T-helper 1 cell treated with Interleukin-12 subunit alpha and Interleukin-12 subunit beta and Interleukin-4 antibody, amounts not matched to agents 30 μg/mL and 1 μg/mL, for 36 hours (primary cell): ENCODE data around the gene SORCS3.

ENCODE experiments used
- H3K27ac Mint-ChIP-seq: one replicate; pipeline ENCODE4 v1.8.0; 2021; ENCODE audit warnings: mild to moderate bottlenecking, mixed read lengths
- H3K27me3 Mint-ChIP-seq: one replicate; pipeline ENCODE4 v1.8.0; 2021; ENCODE audit warnings: low read depth, mixed read lengths
- H3K36me3 Mint-ChIP-seq: one replicate; pipeline ENCODE4 v1.8.0; 2021; ENCODE audit warnings: low read depth, mixed read lengths
- H3K4me1 Mint-ChIP-seq: one replicate; pipeline ENCODE4 v1.8.0; 2021; ENCODE audit warnings: low read depth, mixed read lengths
- H3K4me3 Mint-ChIP-seq: one replicate; pipeline ENCODE4 v1.8.0; 2021; ENCODE audit warnings: mild to moderate bottlenecking, moderate library complexity, mixed read lengths
- H3K9me3 Mint-ChIP-seq: one replicate; pipeline ENCODE4 v1.8.0; 2021; ENCODE audit warnings: mixed read lengths

SORCS3 gene

DNA sequence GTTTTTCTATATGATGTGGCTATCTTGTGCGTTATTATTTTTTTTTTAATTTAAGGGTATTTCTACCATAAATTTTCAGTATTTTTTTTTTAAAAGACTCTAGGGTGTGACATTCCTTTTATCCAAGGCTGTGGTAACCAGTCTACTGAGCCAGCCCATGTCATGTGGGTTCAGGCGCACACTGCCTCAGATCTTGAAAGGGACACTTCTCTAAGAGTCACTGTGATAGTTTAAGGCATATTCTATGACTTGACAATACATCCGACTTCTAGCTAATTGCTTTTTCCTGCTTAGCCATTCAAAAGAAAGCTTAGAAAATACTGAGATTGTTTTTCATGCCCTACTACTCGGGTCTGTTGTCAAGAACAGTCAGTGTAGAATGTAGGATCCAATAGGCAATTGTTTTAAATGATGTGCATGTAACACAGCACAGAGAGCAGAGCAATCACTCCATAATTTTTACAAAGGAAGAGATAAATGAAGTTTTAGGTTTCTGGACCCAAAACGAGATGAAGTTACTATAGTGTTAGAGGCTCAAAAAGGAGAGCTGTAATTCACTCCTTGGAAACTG, 263.7 kb downstream of the SORCS3 start:
- H3K4me3 Mint-ChIP-seq = no peak overlapping the region
- H3K27ac Mint-ChIP-seq = no peak overlapping the region
- no peaks in the 10 kb centered on the region for H3K27me3 Mint-ChIP-seq
- H3K36me3 Mint-ChIP-seq = no peaks in the 10 kb centered on the region
- H3K9me3 Mint-ChIP-seq = no peaks in the 10 kb centered on the region
- H3K4me1 Mint-ChIP-seq = no peaks in the 10 kb centered on the region

DNA sequence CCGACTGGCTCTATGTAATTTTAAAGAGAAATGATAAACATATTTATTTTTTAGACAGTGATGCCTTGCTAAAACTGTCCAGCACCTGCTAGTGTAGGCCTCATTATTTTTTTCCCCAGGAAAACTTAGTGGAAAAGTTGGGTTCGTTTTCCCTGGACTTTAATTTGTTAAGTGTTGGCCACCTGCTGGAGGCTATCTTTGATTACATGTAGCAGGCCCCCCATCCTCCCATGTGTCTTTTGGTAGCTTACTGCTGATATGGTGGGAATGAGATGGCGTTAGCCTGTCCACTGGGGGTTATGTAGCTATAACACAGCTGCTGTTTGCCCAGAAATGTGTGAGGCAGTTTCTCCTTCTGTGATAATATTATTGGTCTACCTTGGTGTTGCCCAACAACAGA, 265.0 kb downstream of the SORCS3 start:
- no peaks in the 10 kb centered on the region for H3K36me3 Mint-ChIP-seq
- no peaks in the 10 kb centered on the region for H3K9me3 Mint-ChIP-seq
- no peak overlapping the region for H3K27ac Mint-ChIP-seq
- no peak overlapping the region for H3K4me3 Mint-ChIP-seq
- no peaks in the 10 kb centered on the region for H3K4me1 Mint-ChIP-seq
- no peaks in the 10 kb centered on the region for H3K27me3 Mint-ChIP-seq

DNA sequence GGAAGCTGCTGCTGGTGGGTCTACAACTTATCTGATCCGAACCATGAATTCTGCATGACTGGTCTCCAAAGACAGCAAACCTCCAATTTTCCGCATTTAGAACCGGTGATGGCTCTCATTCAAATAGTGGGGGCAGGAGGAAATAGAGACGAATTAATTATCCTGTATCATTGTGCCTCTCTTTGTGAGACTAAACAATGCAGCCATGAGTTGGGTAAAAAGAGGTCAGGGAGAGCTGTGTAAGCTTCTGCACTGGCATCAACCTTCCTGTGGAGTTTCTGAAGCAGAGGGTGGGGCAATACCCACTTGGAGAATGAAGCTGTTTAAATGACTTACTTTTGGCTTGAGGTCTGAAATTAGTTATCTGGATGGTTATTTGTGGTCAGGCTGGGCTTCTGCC, 266.4 kb downstream of the SORCS3 start:
- Mint-ChIP-seq H3K4me3 (no peak overlapping the region), H3K27ac (no peak overlapping the region), H3K9me3 (no peaks in the 10 kb centered on the region), H3K4me1 (no peaks in the 10 kb centered on the region), H3K27me3 (no peaks in the 10 kb centered on the region), H3K36me3 (no peaks in the 10 kb centered on the region)

DNA sequence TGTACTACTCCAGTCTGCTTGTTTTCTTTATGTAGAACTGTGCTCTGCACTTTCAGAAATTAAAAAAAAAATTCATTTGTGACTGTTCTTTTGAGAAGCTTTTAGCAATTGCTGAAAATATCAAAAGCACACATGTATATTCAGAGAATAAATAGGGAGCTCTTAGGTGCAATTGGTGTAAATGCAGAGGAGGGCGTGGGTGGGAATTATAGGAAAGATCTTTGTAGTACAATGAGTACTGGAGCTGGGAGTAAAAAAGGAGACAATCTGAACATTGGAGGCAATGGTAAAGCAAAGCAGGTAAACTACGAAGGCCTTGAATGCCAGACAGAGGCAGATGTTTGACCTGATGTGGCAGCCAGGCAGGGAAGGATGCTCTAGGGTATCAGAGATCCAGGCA, 267.5 kb downstream of the SORCS3 start:
- Mint-ChIP-seq H3K27me3 (no peaks in the 10 kb centered on the region), H3K27ac (no peak overlapping the region), H3K36me3 (no peaks in the 10 kb centered on the region), H3K4me1 (no peaks in the 10 kb centered on the region), H3K4me3 (no peak overlapping the region), H3K9me3 (no peaks in the 10 kb centered on the region)

DNA sequence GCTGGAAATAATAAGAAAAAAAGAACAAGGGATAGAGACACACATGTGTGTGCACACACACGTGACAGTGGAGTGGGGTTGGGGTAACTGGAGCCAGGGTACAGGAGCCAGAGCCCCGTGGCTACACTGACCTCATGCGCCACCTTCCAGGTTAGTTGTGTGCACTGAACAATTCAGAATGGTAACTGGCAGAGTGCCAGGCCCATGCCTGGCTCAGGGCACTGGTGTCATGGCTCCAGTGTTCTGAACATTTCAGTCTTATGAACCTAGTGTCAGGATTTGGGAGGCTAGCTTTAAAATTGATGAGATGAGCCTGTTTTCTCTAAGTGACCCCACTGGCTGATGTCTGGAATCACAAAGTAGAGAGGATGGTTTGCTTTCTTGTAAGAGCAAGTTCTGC, 269.6 kb downstream of the SORCS3 start:
- H3K4me1 Mint-ChIP-seq = no peaks in the 10 kb centered on the region
- no peak overlapping the region for H3K27ac Mint-ChIP-seq
- no peaks in the 10 kb centered on the region for H3K27me3 Mint-ChIP-seq
- no peaks in the 10 kb centered on the region for H3K9me3 Mint-ChIP-seq
- no peaks in the 10 kb centered on the region for H3K36me3 Mint-ChIP-seq
- no peak overlapping the region for H3K4me3 Mint-ChIP-seq

DNA sequence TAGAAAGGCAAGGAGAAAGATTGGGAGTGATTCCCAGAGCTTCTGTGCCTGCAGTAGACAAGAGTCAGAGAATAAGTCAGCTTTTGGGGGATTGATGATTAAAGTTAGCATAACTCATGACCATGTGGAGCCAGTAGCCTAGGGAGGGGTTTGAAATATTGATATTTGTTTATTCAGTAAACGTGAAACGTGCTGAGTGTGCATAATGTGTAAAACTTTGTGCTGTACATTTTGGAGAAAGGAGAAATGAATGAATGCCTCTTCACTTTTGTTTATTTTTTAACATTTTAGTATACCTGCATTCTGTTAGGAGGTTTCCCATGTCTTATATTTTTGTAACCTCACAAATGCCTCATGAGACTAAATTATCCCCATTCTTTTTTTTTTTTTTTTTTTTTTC, 272.3 kb downstream of the SORCS3 start:
- Mint-ChIP-seq H3K4me3 (no peak overlapping the region), H3K9me3 (no peaks in the 10 kb centered on the region), H3K27ac (no peak overlapping the region), H3K27me3 (no peaks in the 10 kb centered on the region), H3K36me3 (no peaks in the 10 kb centered on the region), H3K4me1 (no peaks in the 10 kb centered on the region)

DNA sequence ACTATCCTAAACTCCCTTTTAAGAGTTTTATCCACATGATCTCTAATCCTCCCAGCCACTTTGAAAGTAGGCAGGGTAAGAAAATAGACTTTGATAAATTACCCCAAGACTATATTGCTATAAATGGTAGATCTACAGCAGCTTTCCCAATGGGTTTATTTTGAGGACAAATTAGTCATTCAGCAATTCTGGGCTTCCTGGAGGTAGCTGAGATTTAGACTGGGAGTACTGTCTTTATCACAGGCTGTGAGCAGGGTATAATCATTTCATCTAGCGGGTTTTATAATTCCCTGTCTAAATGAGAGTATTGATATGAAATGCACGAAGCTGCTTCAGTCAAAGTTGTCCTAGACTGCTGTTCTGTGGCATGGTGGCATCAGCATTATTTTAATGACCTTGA, 279.4 kb downstream of the SORCS3 start:
- Mint-ChIP-seq H3K36me3 (no peaks in the 10 kb centered on the region), H3K4me3 (no peak overlapping the region), H3K27ac (no peak overlapping the region), H3K4me1 (no peaks in the 10 kb centered on the region), H3K9me3 (no peaks in the 10 kb centered on the region), H3K27me3 (no peaks in the 10 kb centered on the region)

DNA sequence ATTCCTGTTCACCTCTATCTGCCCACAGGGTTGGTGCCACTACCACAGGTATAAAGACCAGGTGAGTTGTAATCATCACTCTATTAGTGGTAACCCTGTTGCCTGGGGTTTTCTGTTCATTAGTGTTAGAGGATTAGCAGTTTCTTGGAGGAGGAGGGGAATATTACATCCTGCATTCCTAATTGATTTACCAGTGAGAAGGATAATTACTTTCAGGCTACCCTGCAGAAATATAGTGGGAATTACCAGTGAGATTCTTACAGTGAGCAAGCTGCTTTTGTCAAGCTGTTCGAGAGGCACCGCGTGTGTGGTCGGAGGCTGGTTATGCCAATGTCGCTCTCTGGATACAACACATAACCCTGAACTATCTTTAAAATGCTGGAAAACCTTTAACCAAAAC, 280.7 kb downstream of the SORCS3 start:
- Mint-ChIP-seq H3K36me3 (no peaks in the 10 kb centered on the region), H3K4me3 (no peak overlapping the region), H3K27ac (no peak overlapping the region), H3K4me1 (no peaks in the 10 kb centered on the region), H3K9me3 (no peaks in the 10 kb centered on the region), H3K27me3 (no peaks in the 10 kb centered on the region)

DNA sequence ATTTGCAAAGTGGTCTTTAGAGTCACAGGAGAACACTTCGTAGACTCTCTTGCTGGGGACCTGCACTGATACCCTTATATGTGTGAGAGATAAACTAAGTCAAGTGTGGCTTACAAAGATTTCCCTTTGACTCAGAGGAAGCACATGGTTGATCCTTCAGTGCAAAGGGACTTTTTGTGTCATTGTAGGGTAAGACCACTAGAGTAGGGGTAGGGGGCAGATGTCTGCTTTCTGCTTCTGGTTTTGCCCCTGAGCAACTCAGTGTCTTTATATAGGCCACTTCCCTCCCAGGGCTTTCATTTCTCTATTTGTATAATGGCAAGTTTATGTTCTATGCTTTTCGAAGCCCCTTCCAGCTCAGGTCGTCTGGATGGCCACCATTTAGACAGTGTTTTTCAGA, 281.7 kb downstream of the SORCS3 start:
- no peak overlapping the region for H3K4me3 Mint-ChIP-seq
- no peaks in the 10 kb centered on the region for H3K4me1 Mint-ChIP-seq
- H3K36me3 Mint-ChIP-seq = no peaks in the 10 kb centered on the region
- no peaks in the 10 kb centered on the region for H3K9me3 Mint-ChIP-seq
- H3K27me3 Mint-ChIP-seq = no peaks in the 10 kb centered on the region
- no peak overlapping the region for H3K27ac Mint-ChIP-seq

DNA sequence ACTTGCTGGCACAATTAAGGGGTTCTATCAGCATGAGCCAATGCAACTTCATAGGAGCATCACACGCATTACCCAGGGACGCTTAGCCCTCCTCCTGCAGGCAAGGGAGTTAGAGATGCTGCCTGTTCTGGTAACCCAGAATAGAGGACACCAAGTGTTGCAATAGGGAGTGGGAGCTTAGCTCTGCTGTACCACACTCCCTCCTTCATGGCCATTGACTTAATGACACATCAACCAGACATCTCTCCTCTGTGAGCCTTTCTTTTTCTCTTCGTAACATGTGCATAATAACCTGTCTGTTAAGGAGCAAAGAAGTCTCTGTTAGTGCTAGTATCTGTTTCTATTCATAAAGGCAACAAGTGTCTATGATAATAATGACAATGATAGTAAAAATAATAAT, 282.4 kb downstream of the SORCS3 start:
- no peak overlapping the region for H3K27ac Mint-ChIP-seq
- H3K27me3 Mint-ChIP-seq = no peaks in the 10 kb centered on the region
- H3K9me3 Mint-ChIP-seq = no peaks in the 10 kb centered on the region
- H3K4me3 Mint-ChIP-seq = no peak overlapping the region
- no peaks in the 10 kb centered on the region for H3K4me1 Mint-ChIP-seq
- H3K36me3 Mint-ChIP-seq = no peaks in the 10 kb centered on the region

DNA sequence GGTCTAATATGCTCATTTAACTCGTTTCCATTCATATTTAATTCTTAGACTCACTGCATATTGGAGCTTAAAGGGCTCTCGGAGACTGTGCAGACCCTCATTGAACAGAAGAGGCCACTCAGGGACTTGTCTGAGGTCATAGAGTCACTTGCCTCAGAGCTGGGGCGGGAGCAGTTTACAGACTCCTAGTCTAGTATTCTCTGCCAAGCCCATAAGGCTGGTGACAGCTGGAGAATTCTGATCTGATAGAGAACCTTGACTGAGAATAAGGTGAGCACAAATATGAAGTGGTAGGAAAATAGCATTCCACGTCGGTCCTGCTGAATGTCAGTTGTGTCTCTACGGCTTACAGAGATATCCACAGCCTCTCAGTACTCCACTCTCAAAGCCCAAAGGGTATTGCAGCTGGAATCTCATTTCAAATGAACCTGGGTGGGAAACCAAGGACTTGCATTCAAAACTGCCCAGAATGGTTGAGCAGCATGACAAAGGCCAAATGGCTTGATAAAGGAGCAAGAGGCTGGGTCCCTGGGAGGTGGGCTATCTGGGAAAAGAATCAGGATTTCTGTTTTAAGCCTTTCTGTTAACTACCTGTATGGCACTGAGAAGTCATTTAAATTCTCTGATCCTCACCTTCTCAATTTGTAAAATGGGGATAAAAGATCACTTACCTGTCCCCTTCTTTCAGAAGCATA, 283.2 kb downstream of the SORCS3 start:
- Mint-ChIP-seq H3K4me1 (no peaks in the 10 kb centered on the region), H3K27ac (no peak overlapping the region), H3K36me3 (no peaks in the 10 kb centered on the region), H3K27me3 (no peaks in the 10 kb centered on the region), H3K4me3 (no peak overlapping the region), H3K9me3 (no peaks in the 10 kb centered on the region)

DNA sequence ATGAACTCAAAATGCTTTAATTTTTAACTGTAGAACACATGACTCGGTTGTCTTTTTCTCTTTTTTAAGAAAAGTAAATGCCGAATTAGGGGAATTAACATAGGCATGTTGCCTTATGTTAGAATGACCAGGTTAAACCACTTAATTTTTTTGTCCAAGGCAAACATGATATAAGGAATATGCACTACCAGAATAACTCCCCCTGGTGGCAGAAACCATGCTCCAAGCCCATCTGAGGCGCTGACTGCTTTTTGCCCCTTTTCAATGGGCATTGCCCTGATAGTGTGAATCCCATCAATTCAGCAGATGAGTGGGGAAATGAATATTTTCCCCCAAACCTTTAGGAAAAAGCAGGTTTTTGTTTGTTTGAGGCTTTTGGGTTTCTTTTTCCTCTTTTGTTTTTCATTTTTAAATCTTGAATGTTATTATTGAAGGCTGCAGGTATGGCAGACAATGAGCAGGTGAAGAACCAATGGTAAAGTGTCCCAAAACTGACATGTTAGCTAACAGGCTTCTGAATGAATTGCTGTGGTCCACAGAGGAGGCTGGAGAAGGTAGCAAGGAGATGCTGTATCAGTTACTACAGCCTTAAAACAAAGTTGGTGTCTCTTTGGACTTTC, 284.3 kb downstream of the SORCS3 start:
- Mint-ChIP-seq H3K36me3 (no peaks in the 10 kb centered on the region), H3K27ac (no peak overlapping the region), H3K4me3 (no peak overlapping the region), H3K27me3 (no peaks in the 10 kb centered on the region), H3K4me1 (no peaks in the 10 kb centered on the region), H3K9me3 (no peaks in the 10 kb centered on the region)

DNA sequence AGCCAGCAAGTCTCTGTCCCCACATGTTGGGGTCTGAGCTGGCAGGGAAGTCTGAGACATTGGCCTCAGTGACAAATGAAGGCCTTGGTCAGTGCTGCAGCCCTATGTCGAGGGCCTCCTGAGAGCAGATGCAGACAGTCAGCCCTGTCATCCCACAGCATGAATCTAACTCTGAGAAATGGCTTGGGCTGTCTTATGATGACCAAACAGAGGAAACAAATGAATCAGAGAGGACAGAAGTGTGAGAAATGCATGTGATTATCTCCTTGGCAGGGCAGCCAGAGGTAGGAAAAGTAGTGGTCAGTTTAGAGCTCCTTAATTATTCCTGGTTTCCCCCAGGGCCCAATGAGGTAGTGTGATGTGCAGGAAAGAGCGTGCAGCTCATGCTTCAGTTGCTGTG, 287.6 kb downstream of the SORCS3 start:
- Mint-ChIP-seq H3K36me3 (no peaks in the 10 kb centered on the region), H3K27me3 (no peaks in the 10 kb centered on the region), H3K27ac (no peak overlapping the region), H3K9me3 (no peaks in the 10 kb centered on the region), H3K4me3 (no peak overlapping the region), H3K4me1 (no peaks in the 10 kb centered on the region)

DNA sequence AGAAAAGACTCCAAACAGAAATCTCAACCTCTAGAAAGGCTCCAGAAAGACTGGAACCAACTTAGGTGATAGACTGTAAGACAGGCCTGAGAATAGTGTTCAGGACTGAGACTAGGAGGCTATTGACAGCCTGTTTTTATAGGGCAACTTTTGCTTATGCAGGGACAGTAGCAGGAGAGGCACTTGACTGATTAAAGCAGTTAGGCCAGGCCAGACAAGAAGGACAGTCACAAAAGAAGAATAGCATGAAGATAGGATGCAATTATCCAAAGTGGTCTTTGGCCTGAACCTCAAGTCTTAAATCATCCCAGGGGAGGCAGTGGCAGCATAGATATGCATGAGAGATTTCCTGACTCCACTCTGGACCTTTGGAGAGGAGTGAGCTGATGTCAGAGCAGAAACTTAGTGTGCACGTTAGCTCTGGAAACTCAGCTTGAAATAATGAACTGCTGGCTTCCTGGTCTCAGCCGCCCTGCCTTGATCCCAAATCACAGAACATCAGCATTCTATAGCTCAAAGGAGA, 290.6 kb downstream of the SORCS3 start:
- H3K4me1 Mint-ChIP-seq = peaks cover 2% of the 10 kb centered on the region
- no peaks in the 10 kb centered on the region for H3K27me3 Mint-ChIP-seq
- no peak overlapping the region for H3K27ac Mint-ChIP-seq
- H3K36me3 Mint-ChIP-seq = no peaks in the 10 kb centered on the region
- no peaks in the 10 kb centered on the region for H3K9me3 Mint-ChIP-seq
- H3K4me3 Mint-ChIP-seq = no peak overlapping the region

DNA sequence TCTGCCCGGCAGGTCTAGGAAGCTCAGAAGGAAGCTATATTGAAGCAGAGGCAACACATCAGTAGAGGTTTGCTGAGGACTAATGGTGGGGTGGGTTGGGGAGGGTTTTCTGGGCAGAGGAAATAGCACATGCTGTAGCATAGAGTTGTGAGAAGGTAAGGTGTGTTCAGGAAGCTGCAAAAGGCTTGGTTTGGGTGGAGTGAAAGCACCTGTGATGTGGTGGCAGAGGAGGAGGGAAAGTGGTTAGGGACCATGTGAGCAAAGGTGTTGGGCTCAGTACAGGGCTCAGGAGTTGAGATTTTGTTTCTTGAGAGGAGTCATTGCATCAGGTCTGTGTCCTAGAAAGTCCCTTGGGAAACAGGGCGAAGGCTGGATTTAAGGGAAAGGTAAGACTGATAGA, 294.6 kb downstream of the SORCS3 start:
- Mint-ChIP-seq H3K9me3 (no peaks in the 10 kb centered on the region), H3K36me3 (no peaks in the 10 kb centered on the region), H3K27ac (no peak overlapping the region), H3K27me3 (no peaks in the 10 kb centered on the region), H3K4me1 (peaks cover 2% of the 10 kb centered on the region), H3K4me3 (no peak overlapping the region)
